ENCODE measurements around the gene CDK11A. TPM values are rescaled to one million over a fixed set of nuclear protein-coding genes. Genes with fewer than 3 reads are reported as not detected.

The CDK11A gene
- total and polyA plus RNA-seq, 2 donors (not counting 3 experiments of a cell fraction or from before 2014, with no cell fraction given) = 30.7 to 50.4 TPM

GRCh38 chr1:1755426-1755825 is 31.3 kb upstream of the CDK11A start:
- Histone ChIP-seq H3K27ac (ENCODE audit: insufficient read depth, low read depth, low read length) (no peak overlapping the region), H4K20me1 (replicated peaks; ENCODE audit: control insufficient read depth, extremely low read depth, insufficient read depth, low read length) (no peaks in the 10 kb centered on the region), H3K79me2 (ENCODE audit: control insufficient read depth, insufficient read depth, low read length) (peaks cover 8% of the 10 kb centered on the region), H3K9me3 (replicated peaks; ENCODE audit: control insufficient read depth, insufficient read depth, low read length) (no peaks in the 10 kb centered on the region), H3K36me3 (ENCODE audit: control insufficient read depth in 2 of 2, extremely low read depth in 1 of 2, insufficient read depth in 2 of 2, low read length in 2 of 2) (peaks cover 4 to 37% of the 10 kb centered on the region in 2 experiments), H3K9me1 (replicated peaks; ENCODE audit: control insufficient read depth, extremely low read depth, insufficient read depth, low read length) (no peaks in the 10 kb centered on the region), H3K4me2 (ENCODE audit: insufficient read depth, low read length) (no peak overlapping the region), H2AFZ (ENCODE audit: low read depth, low read length) (no peak overlapping the region), H3K27me3 (ENCODE audit: control insufficient read depth in 2 of 2, insufficient read depth in 2 of 2, low read length in 2 of 2) (no peaks in the 10 kb centered on the region), H3K4me1 (ENCODE audit: control insufficient read depth, extremely low read depth, insufficient read depth, low read length) (no peaks in the 10 kb centered on the region), H3K4me3 (replicated peaks in 1 of 3; ENCODE audit: insufficient read depth in 1 of 3, low read depth in 1 of 3, low read length in 3 of 3) (no peak overlapping the region), H3K9ac (replicated peaks; ENCODE audit: extremely low read depth, insufficient read depth, low read length) (no peak overlapping the region)
- FAIRE-seq = no peak
- BruUV-seq (replicated peaks) = no TSS peak
- ChIA-PET POLR2A (no interaction called here), CTCF (interaction anchor here (1.0 to 1.1 kb wide), 2 partner anchors 11 to 150 kb away, joined by 3 to 4 read pairs; no protein-coding TSS in a partner anchor)
- intact Hi-C loops (cut with micrococcal nuclease) (no loop called here), dilution Hi-C loops (cut with MboI; ENCODE audit: extremely low pct_ligation_motif_present, low sequenced_read_pairs) (no loop called here)
- TF ChIP-seq MAX (IDR thresholded peaks at IDR 0.05; ENCODE audit: insufficient read depth, insufficient read length) (no peak), POLR2AphosphoS5 (IDR thresholded peaks at IDR 0.05; ENCODE audit: insufficient read depth, low read depth, low read length) (no peak), JUN (IDR thresholded peaks at IDR 0.05; ENCODE audit: borderline replicate concordance, insufficient read depth, insufficient read length, low read depth) (no peak), FOS (IDR thresholded peaks at IDR 0.05; ENCODE audit: borderline replicate concordance, insufficient read depth, low read length) (no peak), MYC (IDR thresholded peaks at IDR 0.05; ENCODE audit: low read depth, low read length) (no peak), EZH2 (IDR thresholded peaks at IDR 0.05; ENCODE audit: borderline replicate concordance, low read depth, low read length, severe bottlenecking) (no peak), POLR2A (IDR thresholded peaks at IDR 0.05; ENCODE audit: low read depth, low read length) (no peak), GATA2 (IDR thresholded peaks at IDR 0.05; ENCODE audit: insufficient read depth, insufficient read length, low read depth, low read length) (no peak)
- TF ChIP-seq, protein P1, sequence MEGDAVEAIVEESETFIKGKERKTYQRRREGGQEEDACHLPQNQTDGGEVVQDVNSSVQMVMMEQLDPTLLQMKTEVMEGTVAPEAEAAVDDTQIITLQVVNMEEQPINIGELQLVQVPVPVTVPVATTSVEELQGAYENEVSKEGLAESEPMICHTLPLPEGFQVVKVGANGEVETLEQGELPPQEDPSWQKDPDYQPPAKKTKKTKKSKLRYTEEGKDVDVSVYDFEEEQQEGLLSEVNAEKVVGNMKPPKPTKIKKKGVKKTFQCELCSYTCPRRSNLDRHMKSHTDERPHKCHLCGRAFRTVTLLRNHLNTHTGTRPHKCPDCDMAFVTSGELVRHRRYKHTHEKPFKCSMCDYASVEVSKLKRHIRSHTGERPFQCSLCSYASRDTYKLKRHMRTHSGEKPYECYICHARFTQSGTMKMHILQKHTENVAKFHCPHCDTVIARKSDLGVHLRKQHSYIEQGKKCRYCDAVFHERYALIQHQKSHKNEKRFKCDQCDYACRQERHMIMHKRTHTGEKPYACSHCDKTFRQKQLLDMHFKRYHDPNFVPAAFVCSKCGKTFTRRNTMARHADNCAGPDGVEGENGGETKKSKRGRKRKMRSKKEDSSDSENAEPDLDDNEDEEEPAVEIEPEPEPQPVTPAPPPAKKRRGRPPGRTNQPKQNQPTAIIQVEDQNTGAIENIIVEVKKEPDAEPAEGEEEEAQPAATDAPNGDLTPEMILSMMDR (IDR thresholded peaks at IDR 0.05; ENCODE audit: extremely low read depth in 1 of 2, insufficient read depth in 1 of 2, low read depth in 1 of 2, low read length in 2 of 2) = no peak
- no peak for DNase-seq (ENCODE audit: low read depth, low spot score)

All from endothelial cell of umbilical vein (primary cell).